ENCODE results near the gene CSGALNACT2. TPM values are rescaled to one million over a fixed set of nuclear protein-coding genes. Genes with fewer than 3 reads are reported as not detected.

Gene CSGALNACT2
- total and polyA plus RNA-seq, 10 of the 15 experiments (the other 5 are each of a cell fraction or from before 2014, with no cell fraction given), result 2.5 to 12.6 (median 8.7) TPM

GRCh38 chr10:43209074-43209455 is 70.8 kb downstream of the CSGALNACT2 start (continued):
- no peak for TF ChIP-seq ZNF592 (IDR thresholded peaks at IDR 0.05)
- TF ChIP-seq ZNF622 (IDR thresholded peaks at IDR 0.05), result no peak
- TF ChIP-seq POU2F2 (IDR thresholded peaks at IDR 0.05; ENCODE audit: borderline replicate concordance, low read depth, low read length), result no peak
- TF ChIP-seq ZNF24 (IDR thresholded peaks at IDR 0.05), result no peak
- TF ChIP-seq SIN3A (IDR thresholded peaks at IDR 0.05; ENCODE audit: low read depth, low read length), result no peak
- TF ChIP-seq CHD1 (IDR thresholded peaks at IDR 0.05; ENCODE audit: low read depth, low read length), result no peak
- no peak for TF ChIP-seq ESRRA (IDR thresholded peaks at IDR 0.05; ENCODE audit: low read length)
- no peak for TF ChIP-seq SREBF2 (IDR thresholded peaks at IDR 0.05; ENCODE audit: low read length)
- TF ChIP-seq NFXL1 (IDR thresholded peaks at IDR 0.05; ENCODE audit: borderline replicate concordance), result no peak

GRCh38 chr10:43209651-43210141 is 71.5 kb downstream of the CSGALNACT2 start:
- H3K4me3 ChIP-seq, result no peak overlapping the region
- no peaks in the 10 kb centered on the region for H3K9me3 ChIP-seq (replicated peaks; ENCODE audit: control insufficient read depth, insufficient read depth, low read length)
- in situ Hi-C loops (cut with MboI), result loop anchor here (10.0 to 25.0 kb wide), 2 partner anchors 153 to 255 kb away; partner anchors contain the start of gene FXYD4
- no peaks in the 10 kb centered on the region for H3K36me3 ChIP-seq (ENCODE audit: control insufficient read depth in 2 of 2, insufficient read depth in 2 of 2, low read length in 1 of 2)
- BruUV-seq (replicated peaks), result no TSS peak
- 30% methylated on average over 5 of the region's 5 CpGs for WGBS (ENCODE audit: insufficient coverage, insufficient replicate concordance, low lambda C conversion rate, missing lambda C conversion rate)
- H3K79me2 ChIP-seq (ENCODE audit: control insufficient read depth, insufficient read depth, low read length), result no peaks in the 10 kb centered on the region
- ChIA-PET CTCF (interaction anchor here (1.1 to 1.7 kb wide), 3 partner anchors 11 to 46 kb away, joined by 4 to 5 read pairs (median 4); no protein-coding TSS in a partner anchor), SMC1A (ENCODE audit: uncharacterized antibody, unreplicated experiment) (interaction anchor here (1.0 to 1.3 kb wide), 2 partner anchors 11 to 13 kb away, joined by 3 to 4 read pairs; no protein-coding TSS in a partner anchor), POLR2A (interaction anchor here (1.3 kb wide), 1 partner anchor 13 kb away, joined by 4 read pairs; no protein-coding TSS in a partner anchor), RAD21 (ENCODE audit: unreplicated experiment) (no interaction called here)
- ATAC-seq, result no peak
- intact Hi-C loops (cut with micrococcal nuclease; ENCODE audit: unreplicated experiment), result loop anchor here (10.0 kb wide), 1 partner anchor 135 kb away; no protein-coding TSS in a partner anchor
- no peak overlapping the region for H3K27ac ChIP-seq (ENCODE audit: control insufficient read depth, insufficient read depth)
- DNase-seq (ENCODE audit: low read depth, low spot score), result no peak
- no peaks in the 10 kb centered on the region for H3K4me1 ChIP-seq (ENCODE audit: control insufficient read depth, insufficient read depth, low read length)
- H4K20me1 ChIP-seq (ENCODE audit: control insufficient read depth, insufficient read depth), result no peaks in the 10 kb centered on the region
- no peak overlapping the region for H2AFZ ChIP-seq (ENCODE audit: control insufficient read depth, low read depth, low read length)
- no peak overlapping the region for H3K4me2 ChIP-seq (ENCODE audit: control insufficient read depth, insufficient read depth)
- no peak for FAIRE-seq
- H3K9ac ChIP-seq (ENCODE audit: control insufficient read depth, insufficient read depth, low read length), result no peak overlapping the region
- no peaks in the 10 kb centered on the region; a peak in 1 of 4 replicates for H3K27me3 ChIP-seq (replicated peaks in 1 of 2; ENCODE audit: control insufficient read depth in 2 of 2, insufficient read depth in 2 of 2, low read length in 1 of 2)
- TF ChIP-seq ZNF592 (IDR thresholded peaks at IDR 0.05), result no peak
- no peak for TF ChIP-seq ZBED1 (IDR thresholded peaks at IDR 0.05; ENCODE audit: borderline replicate concordance)
- TF ChIP-seq PAX8 (IDR thresholded peaks at IDR 0.05), result no peak
- no peak for TF ChIP-seq KAT2A (conservative IDR thresholded peaks at IDR 0.05; ENCODE audit: control insufficient read depth, low read depth, low read length)
- no peak for TF ChIP-seq EGR1 (IDR thresholded peaks at IDR 0.05; ENCODE audit: borderline replicate concordance in 1 of 2, low read depth in 2 of 2, low read length in 2 of 2)
- no peak for TF ChIP-seq RB1 (IDR thresholded peaks at IDR 0.05; ENCODE audit: borderline replicate concordance)
- no peak for TF ChIP-seq RBBP5 (conservative IDR thresholded peaks at IDR 0.05)
- TF ChIP-seq RAD21 (IDR thresholded peaks at IDR 0.05; ENCODE audit: insufficient read depth, low read depth, low read length), result no peak
- no peak for TF ChIP-seq SREBF2 (IDR thresholded peaks at IDR 0.05; ENCODE audit: low read length)
